HFF-Myc (cell line): Measurements from ENCODE around the gene VWA3A.

Experiments used
- DNase-seq: peaks from one replicate; pipeline ENCODE4 v3.0.0-alpha.2; 2011; ENCODE audit warnings: low read depth; ENCODE audit errors: extremely low read depth
- H3K4me3 ChIP-seq: replicated peaks from 2 replicates; pipeline ENCODE4 v1.5.1; 2011; ENCODE audit warnings: low read depth, mild to moderate bottlenecking, control low read depth, low read length
- TF ChIP-seq, protein P1 (sequence below): IDR thresholded peaks from 2 replicates; pipeline ENCODE4 v1.5.1; 2012; ENCODE audit warnings: mild to moderate bottlenecking, low read depth, low read length, control low read depth; ENCODE audit errors: missing control alignments

Gene VWA3A

DNA sequence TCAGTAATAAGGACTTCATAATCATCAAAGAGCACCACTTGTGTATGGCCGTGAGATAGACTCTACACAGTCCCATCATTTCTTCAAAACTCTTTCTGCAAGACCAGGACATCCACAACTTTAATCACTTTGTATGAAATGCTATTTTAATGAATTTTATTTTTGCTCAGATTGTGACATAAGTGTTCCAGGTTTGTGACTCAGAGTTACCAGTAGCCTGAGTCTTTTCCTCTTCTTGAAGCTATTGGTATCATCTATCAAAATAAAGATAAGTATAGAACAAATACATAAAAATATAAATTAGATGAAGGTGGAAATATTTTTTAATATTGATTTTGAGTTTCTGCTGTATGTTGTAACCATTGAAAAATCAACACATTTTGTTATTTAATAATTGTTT lies 16.6 kb upstream of the VWA3A start:
- TF ChIP-seq, protein P1, sequence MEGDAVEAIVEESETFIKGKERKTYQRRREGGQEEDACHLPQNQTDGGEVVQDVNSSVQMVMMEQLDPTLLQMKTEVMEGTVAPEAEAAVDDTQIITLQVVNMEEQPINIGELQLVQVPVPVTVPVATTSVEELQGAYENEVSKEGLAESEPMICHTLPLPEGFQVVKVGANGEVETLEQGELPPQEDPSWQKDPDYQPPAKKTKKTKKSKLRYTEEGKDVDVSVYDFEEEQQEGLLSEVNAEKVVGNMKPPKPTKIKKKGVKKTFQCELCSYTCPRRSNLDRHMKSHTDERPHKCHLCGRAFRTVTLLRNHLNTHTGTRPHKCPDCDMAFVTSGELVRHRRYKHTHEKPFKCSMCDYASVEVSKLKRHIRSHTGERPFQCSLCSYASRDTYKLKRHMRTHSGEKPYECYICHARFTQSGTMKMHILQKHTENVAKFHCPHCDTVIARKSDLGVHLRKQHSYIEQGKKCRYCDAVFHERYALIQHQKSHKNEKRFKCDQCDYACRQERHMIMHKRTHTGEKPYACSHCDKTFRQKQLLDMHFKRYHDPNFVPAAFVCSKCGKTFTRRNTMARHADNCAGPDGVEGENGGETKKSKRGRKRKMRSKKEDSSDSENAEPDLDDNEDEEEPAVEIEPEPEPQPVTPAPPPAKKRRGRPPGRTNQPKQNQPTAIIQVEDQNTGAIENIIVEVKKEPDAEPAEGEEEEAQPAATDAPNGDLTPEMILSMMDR: no peak
- no peak for DNase-seq
- no peak overlapping the region for H3K4me3 ChIP-seq

- no peak overlapping the region for H3K4me3 ChIP-seq
- peak; percentile 41 for DNase-seq
- TF ChIP-seq, protein P1: peak; percentile 84
Observed at GRCh38 chr16:22077700-22078313, 14.5 kb upstream of the VWA3A start.

DNA sequence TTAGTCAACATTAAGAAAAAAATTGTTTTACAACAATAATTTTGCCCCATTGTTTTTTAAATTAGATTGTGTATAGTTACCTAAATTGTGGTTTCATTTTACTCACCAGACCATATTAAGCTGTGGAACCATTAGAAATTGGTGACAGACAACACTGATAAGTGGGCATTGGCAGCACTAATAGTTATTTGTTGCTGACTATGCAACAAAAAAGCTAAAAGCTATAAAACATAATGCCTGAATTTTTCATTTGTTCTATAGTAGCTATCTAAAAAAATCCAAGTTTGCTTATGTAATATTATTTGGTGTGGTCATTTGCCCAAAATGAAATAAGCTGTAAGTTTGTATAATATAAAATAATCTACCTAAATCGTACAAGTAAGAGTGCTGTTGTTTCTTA lies 13.7 kb upstream of the VWA3A start:
- TF ChIP-seq, protein P1: no peak
- no peak overlapping the region for H3K4me3 ChIP-seq
- DNase-seq: no peak

GRCh38 chr16:22081050-22081449 lies 11.3 kb upstream of the VWA3A start:
- TF ChIP-seq, protein P1: no peak
- no peak for DNase-seq
- H3K4me3 ChIP-seq: no peak overlapping the region

DNA sequence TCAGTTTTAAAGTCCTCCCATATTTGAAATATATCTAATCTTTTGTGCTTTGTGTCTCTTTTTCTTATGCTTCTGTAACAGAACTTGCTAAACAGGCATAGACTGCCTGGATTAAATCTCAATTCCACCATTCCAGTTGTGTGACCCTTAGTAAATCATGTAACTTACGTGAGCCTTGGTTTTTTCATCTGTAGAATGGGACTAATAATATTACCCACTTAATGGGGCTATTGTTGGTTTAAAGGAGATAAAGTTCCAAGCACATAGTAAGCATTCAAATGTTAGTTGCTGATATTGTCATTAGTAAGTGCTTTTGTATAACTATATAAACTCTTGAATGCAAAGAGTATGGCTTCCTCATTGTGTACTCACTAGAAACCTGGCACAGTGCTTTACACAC lies 5.9 kb upstream of the VWA3A start:
- no peak overlapping the region for H3K4me3 ChIP-seq
- TF ChIP-seq, protein P1: no peak
- DNase-seq: no peak

DNA sequence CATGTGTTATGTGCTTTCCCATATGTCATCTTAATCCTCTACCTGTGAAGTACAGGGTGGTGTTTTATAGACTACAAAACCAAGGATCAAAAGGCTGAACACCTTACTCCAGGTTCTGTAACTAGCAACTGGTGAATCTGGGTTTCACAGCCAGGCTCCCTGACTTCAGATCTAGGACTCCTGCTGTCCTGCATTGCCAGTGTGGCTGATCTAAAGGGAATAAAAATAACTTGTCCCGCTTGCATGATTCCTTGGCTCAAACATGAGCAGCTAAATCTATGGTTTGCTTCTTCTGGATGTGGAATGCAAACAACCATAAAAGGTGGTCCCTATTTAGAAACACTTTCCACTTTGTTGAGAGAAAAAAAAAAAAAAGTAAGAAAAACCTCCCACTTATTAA lies 3.7 kb upstream of the VWA3A start:
- TF ChIP-seq, protein P1: no peak
- no peak overlapping the region for H3K4me3 ChIP-seq
- no peak for DNase-seq

GRCh38 chr16:22089910-22090309 lies 2.4 kb upstream of the VWA3A start:
- no peak overlapping the region for H3K4me3 ChIP-seq
- TF ChIP-seq, protein P1: no peak
- DNase-seq: no peak
